Measurements from ENCODE around the gene SMIM20.

Gene SMIM20

DNA sequence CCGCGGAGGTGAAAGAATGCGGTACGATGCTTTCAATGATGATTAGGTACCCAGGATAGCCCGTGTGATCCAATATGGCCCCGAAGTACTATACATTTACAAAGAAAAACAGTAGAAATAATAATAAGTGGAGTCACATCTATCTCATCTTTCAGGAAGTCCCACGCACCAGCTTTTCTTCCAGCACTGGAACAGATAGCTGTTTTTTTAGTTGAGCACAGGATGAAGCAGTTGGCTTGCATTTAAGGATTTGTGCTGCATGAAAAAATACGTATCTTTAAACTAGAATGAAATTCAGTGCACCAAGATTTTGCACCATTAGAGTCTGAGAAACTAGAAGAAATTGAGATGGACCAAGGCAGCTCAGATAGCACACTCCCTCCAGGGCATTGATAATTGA, 44.1 kb downstream of the SMIM20 start:
- H3K4me3 ChIP-seq (ENCODE audit: low read depth, low read length): no peak overlapping the region
- TF ChIP-seq MYC (IDR thresholded peaks at IDR 0.05; ENCODE audit: low read depth, low read length) (no peak), POLR2A (IDR thresholded peaks at IDR 0.05; ENCODE audit: extremely low read depth, insufficient read length) (no peak)
- TF ChIP-seq, protein P1, sequence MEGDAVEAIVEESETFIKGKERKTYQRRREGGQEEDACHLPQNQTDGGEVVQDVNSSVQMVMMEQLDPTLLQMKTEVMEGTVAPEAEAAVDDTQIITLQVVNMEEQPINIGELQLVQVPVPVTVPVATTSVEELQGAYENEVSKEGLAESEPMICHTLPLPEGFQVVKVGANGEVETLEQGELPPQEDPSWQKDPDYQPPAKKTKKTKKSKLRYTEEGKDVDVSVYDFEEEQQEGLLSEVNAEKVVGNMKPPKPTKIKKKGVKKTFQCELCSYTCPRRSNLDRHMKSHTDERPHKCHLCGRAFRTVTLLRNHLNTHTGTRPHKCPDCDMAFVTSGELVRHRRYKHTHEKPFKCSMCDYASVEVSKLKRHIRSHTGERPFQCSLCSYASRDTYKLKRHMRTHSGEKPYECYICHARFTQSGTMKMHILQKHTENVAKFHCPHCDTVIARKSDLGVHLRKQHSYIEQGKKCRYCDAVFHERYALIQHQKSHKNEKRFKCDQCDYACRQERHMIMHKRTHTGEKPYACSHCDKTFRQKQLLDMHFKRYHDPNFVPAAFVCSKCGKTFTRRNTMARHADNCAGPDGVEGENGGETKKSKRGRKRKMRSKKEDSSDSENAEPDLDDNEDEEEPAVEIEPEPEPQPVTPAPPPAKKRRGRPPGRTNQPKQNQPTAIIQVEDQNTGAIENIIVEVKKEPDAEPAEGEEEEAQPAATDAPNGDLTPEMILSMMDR (IDR thresholded peaks at IDR 0.05; ENCODE audit: low read depth, low read length): no peak
- TF ChIP-seq, protein P2, sequence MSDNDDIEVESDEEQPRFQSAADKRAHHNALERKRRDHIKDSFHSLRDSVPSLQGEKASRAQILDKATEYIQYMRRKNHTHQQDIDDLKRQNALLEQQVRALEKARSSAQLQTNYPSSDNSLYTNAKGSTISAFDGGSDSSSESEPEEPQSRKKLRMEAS (IDR thresholded peaks at IDR 0.05; ENCODE audit: low read depth, low read length): no peak
- no peak for DNase-seq (ENCODE audit: low read depth)

DNA sequence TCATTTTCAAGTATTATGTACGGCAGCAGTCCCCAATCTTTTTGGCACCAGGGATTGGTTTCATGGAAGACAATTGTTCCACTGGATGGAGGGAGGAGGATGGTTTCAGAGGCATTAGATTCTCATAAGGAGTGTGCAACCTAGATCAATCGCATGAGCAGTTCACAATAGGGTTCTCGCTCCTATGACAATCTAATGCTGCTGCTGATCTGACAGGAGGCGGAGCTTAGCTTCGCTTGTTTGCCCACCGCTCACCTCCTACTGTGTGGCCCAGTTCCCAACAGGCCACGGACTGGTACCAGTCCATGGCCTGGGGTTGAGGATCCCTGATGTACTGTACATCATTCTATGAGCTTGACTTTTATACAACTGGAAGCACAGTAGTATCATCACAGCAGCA, 48.4 kb downstream of the SMIM20 start:
- H3K4me3 ChIP-seq (ENCODE audit: low read depth, low read length): no peak overlapping the region
- TF ChIP-seq POLR2A (IDR thresholded peaks at IDR 0.05; ENCODE audit: extremely low read depth, insufficient read length) (no peak), MYC (IDR thresholded peaks at IDR 0.05; ENCODE audit: low read depth, low read length) (no peak)
- TF ChIP-seq, protein P1 (IDR thresholded peaks at IDR 0.05; ENCODE audit: low read depth, low read length): no peak
- TF ChIP-seq, protein P2 (IDR thresholded peaks at IDR 0.05; ENCODE audit: low read depth, low read length): no peak
- no peak for DNase-seq (ENCODE audit: low read depth)

DNA sequence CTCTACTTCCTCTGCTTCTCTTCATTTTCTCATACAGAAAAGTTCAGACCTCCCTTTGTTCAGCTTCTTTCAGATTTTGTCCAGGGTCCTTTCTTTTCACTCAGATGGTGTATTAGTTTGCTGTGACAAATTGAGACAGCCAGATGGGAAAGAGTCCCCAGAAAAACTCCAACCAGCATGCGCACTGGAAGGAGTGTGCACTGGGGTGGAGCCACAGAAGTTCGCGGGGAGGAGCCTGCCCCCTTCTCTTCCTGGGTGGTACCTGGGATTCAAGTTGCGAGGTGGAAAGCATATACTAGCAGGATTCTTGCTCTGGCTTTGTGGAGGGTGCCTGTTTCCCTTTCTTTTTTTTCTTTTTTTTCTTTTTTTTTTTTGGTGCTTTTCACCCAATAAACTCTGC, 51.6 kb downstream of the SMIM20 start:
- TF ChIP-seq POLR2A (IDR thresholded peaks at IDR 0.05; ENCODE audit: extremely low read depth, insufficient read length): no peak
- TF ChIP-seq, protein P2 (IDR thresholded peaks at IDR 0.05; ENCODE audit: low read depth, low read length): no peak
- TF ChIP-seq, protein P1 (IDR thresholded peaks at IDR 0.05; ENCODE audit: low read depth, low read length): no peak
- TF ChIP-seq MYC (IDR thresholded peaks at IDR 0.05; ENCODE audit: low read depth, low read length): no peak
- DNase-seq (ENCODE audit: low read depth): no peak

DNA sequence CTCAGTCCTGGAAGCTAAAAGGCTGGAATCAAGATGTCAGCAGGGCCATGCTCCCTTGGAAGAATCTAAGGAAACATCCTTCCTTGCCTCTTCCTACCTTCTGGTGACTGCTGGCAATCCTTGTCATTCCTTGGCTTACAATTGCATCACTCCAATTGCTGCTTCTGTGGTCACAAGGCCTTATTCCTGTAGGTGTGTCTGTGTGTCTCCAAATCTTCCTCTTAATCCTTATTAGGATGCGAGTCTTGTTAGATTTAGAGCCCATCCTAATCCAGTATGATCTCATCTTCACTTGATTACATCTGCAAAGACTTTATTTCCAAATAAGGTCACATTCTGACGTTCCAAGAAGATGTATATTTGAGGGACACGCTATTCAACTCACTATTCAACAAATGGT, 52.2 kb downstream of the SMIM20 start:
- DNase-seq (ENCODE audit: low read depth): no peak
- H3K4me3 ChIP-seq (ENCODE audit: low read depth, low read length): no peak overlapping the region
- TF ChIP-seq, protein P2 (IDR thresholded peaks at IDR 0.05; ENCODE audit: low read depth, low read length): no peak
- TF ChIP-seq MYC (IDR thresholded peaks at IDR 0.05; ENCODE audit: low read depth, low read length) (no peak), POLR2A (IDR thresholded peaks at IDR 0.05; ENCODE audit: extremely low read depth, insufficient read length) (no peak)
- TF ChIP-seq, protein P1 (IDR thresholded peaks at IDR 0.05; ENCODE audit: low read depth, low read length): no peak

More for the DNA sequence above, 51.6 kb downstream of the SMIM20 start:
- no peak overlapping the region for H3K4me3 ChIP-seq (ENCODE audit: low read depth, low read length)

DNA sequence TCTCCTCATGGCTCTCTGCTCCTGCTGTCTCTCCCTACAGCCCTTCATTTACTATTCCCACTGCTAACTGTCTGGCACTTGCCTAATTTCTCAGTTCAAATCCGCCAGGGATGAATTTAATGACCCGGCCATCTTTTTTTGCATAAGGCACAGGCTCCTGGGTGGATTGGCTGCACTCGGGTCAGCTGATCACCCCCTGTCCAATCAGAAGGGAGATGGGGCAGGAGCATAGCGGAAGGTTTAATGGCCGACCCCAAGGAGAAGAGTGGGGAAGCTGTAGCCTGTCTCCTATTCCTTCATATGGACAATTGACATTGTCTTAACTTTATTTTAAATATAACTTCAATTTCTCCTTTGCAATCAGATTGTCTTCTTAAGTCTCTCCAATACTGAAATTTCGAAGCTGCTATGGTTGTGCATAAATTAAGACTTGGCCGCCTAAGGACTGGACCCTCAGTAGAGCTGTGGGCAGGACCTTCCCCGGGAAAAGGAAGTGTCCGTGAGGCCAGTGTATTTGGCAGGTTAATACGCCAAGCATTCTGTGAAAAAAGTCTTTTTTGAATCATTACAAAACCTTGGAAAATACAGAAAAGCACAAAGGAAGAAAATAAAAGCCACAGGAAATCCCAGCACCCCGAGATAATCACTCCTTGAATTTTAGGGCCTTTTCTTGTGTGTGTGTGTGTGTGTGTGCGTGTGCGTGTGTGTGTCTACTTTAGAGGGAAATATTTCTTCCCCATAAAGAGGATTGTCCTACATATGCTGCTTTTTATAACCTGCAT, 55.5 kb downstream of the SMIM20 start:
- no peak for DNase-seq (ENCODE audit: low read depth)
- no peak overlapping the region for H3K4me3 ChIP-seq (ENCODE audit: low read depth, low read length)
- TF ChIP-seq MYC (IDR thresholded peaks at IDR 0.05; ENCODE audit: low read depth, low read length): no peak
- TF ChIP-seq, protein P2 (IDR thresholded peaks at IDR 0.05; ENCODE audit: low read depth, low read length): no peak
- TF ChIP-seq, protein P1 (IDR thresholded peaks at IDR 0.05; ENCODE audit: low read depth, low read length): no peak
- TF ChIP-seq POLR2A (IDR thresholded peaks at IDR 0.05; ENCODE audit: extremely low read depth, insufficient read length): no peak
